NT2/D1 (cell line): Measurements from ENCODE around the gene MEIS2.

Experiments used
- SUZ12 ChIP-seq: IDR thresholded peaks from 2 replicates; pipeline ENCODE4 v1.6.1; 2011; ENCODE audit not compliant: insufficient read length, insufficient read depth; ENCODE audit errors: extremely low read depth
- YY1 ChIP-seq: IDR thresholded peaks from 2 replicates; pipeline ENCODE4 v1.6.1; 2011; ENCODE audit not compliant: insufficient read length, insufficient read depth
- ZNF274 ChIP-seq: IDR thresholded peaks from 2 replicates; pipeline ENCODE4 v1.6.1; 2011; ENCODE audit warnings: mild to moderate bottlenecking, low read depth, low read length

DNA sequence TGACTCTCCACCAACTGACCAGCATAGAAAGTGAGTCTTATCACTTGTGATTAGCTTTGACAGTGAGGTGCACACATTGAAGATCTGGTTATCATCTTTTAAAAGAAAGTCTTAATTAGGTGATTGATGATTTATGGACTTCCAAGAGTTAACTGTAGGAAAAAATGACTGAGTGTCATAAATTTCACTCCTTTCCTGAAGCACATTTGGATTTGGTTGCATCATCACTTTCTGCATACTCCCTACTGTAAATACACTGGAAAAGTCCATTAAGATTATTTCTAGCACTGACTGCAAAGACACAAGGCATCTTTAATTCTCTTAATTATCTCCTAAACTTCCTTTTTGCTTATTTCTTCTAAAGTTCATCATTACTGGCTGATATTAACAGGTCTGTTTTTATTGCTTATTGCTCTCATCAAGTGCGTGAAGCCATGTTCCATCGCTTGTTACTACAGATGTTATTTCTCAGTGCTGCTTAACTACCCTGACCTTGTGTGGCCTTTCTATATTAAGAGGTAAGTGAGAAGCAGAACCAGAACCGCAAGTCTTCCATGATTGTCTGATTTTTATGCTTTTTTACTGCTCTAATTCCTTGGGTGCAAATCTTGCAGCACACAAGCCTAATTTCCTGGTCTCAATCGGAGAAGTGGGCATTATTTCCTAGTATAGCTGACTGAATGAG, 153.2 kb downstream of the MEIS2 start:
- TF ChIP-seq YY1, result no peak
- TF ChIP-seq SUZ12, result no peak
- no peak for TF ChIP-seq ZNF274
